Sigmoid colon (tissue), 4 donors: ENCODE data around the gene TRMU.

Source experiments
- EP300 ChIP-seq, 4 donors: sonication (generic); formaldehyde crosslinking; IDR thresholded peaks; one replicate each; pipeline ENCODE4 v1.6.1; 2017; ENCODE audit warnings: antibody characterized with exemption in 4 of 4
- POLR2A ChIP-seq, 2 donors: fragments of 450-650 bp; IDR thresholded peaks; one replicate each; pipeline ENCODE4 v1.6.1; 2016; ENCODE audit warnings: antibody characterized with exemption in 2 of 2, mild to moderate bottlenecking in 2 of 2, moderate library complexity in 2 of 2
- POLR2AphosphoS5 ChIP-seq, 4 donors: sonication (generic); formaldehyde crosslinking; IDR thresholded peaks; one replicate each; pipeline ENCODE4 v1.6.1; 2017; ENCODE audit warnings: antibody characterized with exemption in 4 of 4
- TF ChIP-seq, protein P1 (sequence below), 4 experiments: fragments of 450-650 bp in 3 of 4; fragments of 200-600 bp in 1 of 4; IDR thresholded peaks; one replicate each; pipeline ENCODE4 v1.5.1; 2016 to 2019; ENCODE audit warnings: antibody characterized with exemption in 4 of 4, mild to moderate bottlenecking in 3 of 4, moderate library complexity in 2 of 4

DNA sequence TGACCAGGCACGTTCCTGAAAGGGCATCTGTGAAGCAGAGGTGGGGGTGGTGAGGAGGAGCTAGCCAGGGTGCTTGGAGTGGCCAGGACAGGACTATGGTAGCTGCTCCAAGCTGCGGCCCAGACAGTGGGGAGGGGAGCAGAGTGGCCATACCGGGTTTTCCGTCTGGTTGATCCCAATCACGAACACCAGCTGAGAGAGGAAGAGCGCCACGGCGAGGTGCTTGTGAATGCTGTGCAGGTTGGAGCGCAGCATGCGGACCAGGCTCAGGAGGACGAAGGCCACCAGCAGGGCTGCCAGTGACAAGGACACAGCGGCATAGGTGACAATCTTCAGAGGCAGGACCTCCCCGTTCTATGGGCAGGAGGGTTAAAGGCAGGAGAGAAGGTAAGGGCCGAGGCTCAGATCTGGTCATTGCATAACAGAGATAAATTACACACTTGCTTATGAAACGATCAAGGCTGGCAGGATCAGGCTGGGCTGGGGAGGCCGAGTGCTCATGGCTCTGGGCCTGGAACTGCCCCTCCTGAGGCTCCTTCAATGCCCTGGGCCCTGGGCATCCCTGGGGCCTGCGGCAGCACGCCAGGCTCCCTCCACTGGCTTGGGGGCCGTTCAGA, 41.5 kb downstream of the TRMU start:
- TF ChIP-seq, protein P1, sequence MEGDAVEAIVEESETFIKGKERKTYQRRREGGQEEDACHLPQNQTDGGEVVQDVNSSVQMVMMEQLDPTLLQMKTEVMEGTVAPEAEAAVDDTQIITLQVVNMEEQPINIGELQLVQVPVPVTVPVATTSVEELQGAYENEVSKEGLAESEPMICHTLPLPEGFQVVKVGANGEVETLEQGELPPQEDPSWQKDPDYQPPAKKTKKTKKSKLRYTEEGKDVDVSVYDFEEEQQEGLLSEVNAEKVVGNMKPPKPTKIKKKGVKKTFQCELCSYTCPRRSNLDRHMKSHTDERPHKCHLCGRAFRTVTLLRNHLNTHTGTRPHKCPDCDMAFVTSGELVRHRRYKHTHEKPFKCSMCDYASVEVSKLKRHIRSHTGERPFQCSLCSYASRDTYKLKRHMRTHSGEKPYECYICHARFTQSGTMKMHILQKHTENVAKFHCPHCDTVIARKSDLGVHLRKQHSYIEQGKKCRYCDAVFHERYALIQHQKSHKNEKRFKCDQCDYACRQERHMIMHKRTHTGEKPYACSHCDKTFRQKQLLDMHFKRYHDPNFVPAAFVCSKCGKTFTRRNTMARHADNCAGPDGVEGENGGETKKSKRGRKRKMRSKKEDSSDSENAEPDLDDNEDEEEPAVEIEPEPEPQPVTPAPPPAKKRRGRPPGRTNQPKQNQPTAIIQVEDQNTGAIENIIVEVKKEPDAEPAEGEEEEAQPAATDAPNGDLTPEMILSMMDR (IDR thresholded peaks at IDR 0.05), result no peak
- TF ChIP-seq EP300 (IDR thresholded peaks at IDR 0.05) (no peak), POLR2A (IDR thresholded peaks at IDR 0.05) (no peak), POLR2AphosphoS5 (IDR thresholded peaks at IDR 0.05) (no peak)
